ENCODE measurements around the gene MED26.

DNA sequence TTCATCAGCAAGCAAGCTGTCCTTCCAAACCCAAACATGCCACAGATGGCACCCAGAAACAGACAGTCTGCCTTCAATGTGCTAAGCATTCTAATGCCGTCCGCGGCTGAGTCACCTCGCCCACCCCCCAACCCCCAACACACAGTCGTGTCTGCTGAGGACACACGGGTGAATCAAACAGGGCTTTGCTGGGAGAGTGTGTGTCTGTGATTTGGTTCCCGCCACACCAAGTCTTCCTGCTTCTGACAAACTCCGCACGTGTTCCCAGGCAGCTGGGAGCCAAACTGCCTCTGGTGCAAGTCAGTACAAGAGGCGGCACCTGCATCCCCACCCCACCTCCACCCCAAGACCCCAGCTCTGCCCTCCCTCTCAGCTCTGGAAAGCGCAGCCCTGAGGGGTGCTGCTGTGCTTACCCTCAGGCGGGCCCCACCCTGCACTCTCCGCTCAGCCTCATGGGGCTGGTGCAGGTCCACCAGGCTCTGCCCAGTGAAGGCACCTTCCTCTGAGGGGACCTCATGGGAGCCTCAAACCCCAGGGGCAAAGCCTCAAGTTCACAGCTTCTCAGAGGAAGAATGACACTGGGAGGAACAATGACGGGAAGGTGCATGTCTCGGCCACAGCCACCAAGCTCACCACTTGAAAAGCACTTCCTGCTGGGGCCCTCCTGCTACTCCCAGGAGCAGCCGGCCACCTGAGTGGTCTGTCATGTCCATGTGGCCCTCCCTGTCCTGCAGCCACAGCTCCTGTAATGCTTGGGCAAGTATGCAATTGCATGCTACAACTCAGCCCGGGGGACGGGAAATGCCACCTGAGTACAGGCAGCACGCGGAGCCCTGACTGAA lies 40.8 kb downstream of the MED26 start:
- TF ChIP-seq, protein P1, sequence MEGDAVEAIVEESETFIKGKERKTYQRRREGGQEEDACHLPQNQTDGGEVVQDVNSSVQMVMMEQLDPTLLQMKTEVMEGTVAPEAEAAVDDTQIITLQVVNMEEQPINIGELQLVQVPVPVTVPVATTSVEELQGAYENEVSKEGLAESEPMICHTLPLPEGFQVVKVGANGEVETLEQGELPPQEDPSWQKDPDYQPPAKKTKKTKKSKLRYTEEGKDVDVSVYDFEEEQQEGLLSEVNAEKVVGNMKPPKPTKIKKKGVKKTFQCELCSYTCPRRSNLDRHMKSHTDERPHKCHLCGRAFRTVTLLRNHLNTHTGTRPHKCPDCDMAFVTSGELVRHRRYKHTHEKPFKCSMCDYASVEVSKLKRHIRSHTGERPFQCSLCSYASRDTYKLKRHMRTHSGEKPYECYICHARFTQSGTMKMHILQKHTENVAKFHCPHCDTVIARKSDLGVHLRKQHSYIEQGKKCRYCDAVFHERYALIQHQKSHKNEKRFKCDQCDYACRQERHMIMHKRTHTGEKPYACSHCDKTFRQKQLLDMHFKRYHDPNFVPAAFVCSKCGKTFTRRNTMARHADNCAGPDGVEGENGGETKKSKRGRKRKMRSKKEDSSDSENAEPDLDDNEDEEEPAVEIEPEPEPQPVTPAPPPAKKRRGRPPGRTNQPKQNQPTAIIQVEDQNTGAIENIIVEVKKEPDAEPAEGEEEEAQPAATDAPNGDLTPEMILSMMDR (IDR thresholded peaks at IDR 0.05): no peak
- TF ChIP-seq POLR2A (IDR thresholded peaks at IDR 0.05) (no peak), POLR2AphosphoS5 (IDR thresholded peaks at IDR 0.05) (peak in 1 of 2 donors; percentile 17)
